Nephron (organoid): ENCODE results near the gene MAPK8.

Experiments
- H3K27ac Mint-ChIP-seq, 3 experiments: 2 replicates each; pipeline ENCODE4 v1.8.0; 2020; ENCODE audit warnings: mixed read lengths in 3 of 3, mild to moderate bottlenecking in 2 of 3, moderate library complexity in 1 of 3
- H3K27me3 Mint-ChIP-seq: 2 replicates; pipeline ENCODE4 v1.8.0; 2021; ENCODE audit warnings: low read depth, mild to moderate bottlenecking, moderate library complexity, mixed read lengths
- H3K36me3 Mint-ChIP-seq: 2 replicates; pipeline ENCODE4 v1.8.0; 2020; ENCODE audit warnings: low read depth, mixed read lengths
- H3K4me1 Mint-ChIP-seq: 2 replicates; pipeline ENCODE4 v1.8.0; 2020; ENCODE audit warnings: mixed read lengths
- H3K4me3 Mint-ChIP-seq, 3 experiments: 2 replicates each; pipeline ENCODE4 v1.8.0; 2020; ENCODE audit warnings: mild to moderate bottlenecking in 3 of 3, mixed read lengths in 3 of 3, moderate library complexity in 2 of 3
- H3K9me3 Mint-ChIP-seq: 2 replicates; pipeline ENCODE4 v1.8.0; 2020; ENCODE audit warnings: mixed read lengths
- TF ChIP-seq, protein P1 (sequence below), 3 experiments: fragments of 200-600 bp; sonication (generic); IDR thresholded peaks; one replicate each; pipeline ENCODE4 v1.5.0; 2021; ENCODE audit warnings: antibody characterized with exemption in 3 of 3; ENCODE audit not compliant: unreplicated experiment in 3 of 3

MAPK8 gene

DNA sequence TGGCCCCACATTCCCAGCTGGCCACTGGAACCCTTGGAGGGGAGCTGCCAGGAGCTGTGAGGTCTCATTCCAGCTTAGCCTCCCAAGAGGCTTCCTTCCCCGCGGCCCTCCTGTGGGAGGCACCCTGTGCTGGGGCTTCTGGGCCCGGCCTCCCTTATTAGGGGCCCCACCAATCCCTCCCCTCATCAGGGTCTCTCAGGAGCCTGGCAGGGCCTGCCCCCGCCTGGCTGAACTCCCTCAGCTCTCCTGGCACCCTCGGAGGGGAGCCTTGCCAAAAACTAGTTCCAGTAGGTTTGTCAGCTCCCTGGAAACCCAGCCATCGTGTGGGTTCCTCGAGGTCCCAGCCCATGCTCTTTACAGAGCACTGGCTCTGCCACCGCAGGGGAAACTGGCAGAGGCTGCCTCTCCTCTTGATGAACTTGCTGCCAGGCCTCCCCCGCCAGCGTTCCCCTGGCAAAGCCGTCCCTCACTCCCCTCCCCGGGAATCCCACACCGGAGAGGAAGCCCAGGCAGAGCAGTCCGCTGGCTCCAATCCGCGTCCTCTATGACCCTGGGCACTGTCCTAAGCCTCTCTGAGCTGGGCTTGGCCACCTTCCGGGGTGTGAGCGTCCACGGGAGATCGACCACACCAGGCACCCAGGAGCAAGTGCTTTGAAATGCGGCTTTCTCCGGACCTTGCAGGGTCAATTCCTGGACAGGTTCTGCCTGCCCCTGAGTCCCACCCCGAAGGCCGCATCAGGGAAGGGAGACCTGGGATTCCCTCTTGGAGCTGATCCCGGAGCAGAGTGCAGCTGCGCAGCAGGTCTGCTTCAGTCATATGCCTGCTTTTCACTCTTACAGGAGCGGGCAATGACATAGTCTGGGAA lies 158.6 kb downstream of the MAPK8 start:
- H3K4me3 Mint-ChIP-seq = no peak overlapping the region
- TF ChIP-seq, protein P1, sequence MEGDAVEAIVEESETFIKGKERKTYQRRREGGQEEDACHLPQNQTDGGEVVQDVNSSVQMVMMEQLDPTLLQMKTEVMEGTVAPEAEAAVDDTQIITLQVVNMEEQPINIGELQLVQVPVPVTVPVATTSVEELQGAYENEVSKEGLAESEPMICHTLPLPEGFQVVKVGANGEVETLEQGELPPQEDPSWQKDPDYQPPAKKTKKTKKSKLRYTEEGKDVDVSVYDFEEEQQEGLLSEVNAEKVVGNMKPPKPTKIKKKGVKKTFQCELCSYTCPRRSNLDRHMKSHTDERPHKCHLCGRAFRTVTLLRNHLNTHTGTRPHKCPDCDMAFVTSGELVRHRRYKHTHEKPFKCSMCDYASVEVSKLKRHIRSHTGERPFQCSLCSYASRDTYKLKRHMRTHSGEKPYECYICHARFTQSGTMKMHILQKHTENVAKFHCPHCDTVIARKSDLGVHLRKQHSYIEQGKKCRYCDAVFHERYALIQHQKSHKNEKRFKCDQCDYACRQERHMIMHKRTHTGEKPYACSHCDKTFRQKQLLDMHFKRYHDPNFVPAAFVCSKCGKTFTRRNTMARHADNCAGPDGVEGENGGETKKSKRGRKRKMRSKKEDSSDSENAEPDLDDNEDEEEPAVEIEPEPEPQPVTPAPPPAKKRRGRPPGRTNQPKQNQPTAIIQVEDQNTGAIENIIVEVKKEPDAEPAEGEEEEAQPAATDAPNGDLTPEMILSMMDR (IDR thresholded peaks at IDR 0.05; ENCODE audit: unreplicated experiment in 3 of 3) = no peak
- H3K27ac Mint-ChIP-seq = peak overlapping the region in 2 of 3 experiments; percentile 56 to 76
- H3K9me3 Mint-ChIP-seq = no peaks in the 10 kb centered on the region
- no peaks in the 10 kb centered on the region for H3K27me3 Mint-ChIP-seq
- peaks cover 49% of the 10 kb centered on the region for H3K4me1 Mint-ChIP-seq
- H3K36me3 Mint-ChIP-seq = no peaks in the 10 kb centered on the region

DNA sequence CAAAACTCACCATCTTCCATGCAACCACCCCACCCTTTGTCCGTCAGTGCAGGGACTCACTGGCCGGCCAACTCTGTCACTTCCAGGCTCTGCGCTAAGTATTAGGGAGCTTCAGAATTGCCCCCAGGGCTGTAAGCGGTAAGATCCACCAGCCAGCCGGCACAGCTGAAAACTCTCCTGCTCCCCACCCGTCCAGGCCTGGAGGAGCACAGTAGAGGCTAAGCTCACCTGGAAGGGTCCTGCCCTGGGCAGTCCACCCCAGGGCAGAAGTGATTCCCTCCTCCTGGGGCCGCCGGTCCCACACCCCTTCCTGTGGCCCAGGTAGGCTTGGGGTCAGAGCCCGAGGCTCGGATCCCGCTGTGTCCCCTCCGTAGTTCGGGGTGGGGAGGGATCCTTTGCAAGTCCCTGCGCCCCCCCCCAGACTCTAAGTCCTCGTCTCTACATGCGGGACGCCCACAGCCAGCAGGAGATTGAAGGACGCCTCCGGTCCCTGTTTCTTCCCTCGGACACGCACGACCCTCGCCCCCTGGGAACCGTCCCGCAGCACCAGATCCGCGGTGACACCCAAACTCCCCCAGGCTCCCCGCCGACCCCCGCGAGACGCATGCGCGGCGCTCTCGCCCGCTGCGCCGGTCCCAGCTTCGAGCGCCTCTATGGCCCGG lies 159.5 kb downstream of the MAPK8 start:
- Mint-ChIP-seq H3K27ac (peak overlapping the region in 2 of 3 experiments; percentile 56 to 76), H3K36me3 (no peaks in the 10 kb centered on the region), H3K9me3 (no peaks in the 10 kb centered on the region), H3K27me3 (no peaks in the 10 kb centered on the region), H3K4me1 (peaks cover 50% of the 10 kb centered on the region), H3K4me3 (no peak overlapping the region)
- TF ChIP-seq, protein P1 (IDR thresholded peaks at IDR 0.05; ENCODE audit: unreplicated experiment in 3 of 3) = no peak

DNA sequence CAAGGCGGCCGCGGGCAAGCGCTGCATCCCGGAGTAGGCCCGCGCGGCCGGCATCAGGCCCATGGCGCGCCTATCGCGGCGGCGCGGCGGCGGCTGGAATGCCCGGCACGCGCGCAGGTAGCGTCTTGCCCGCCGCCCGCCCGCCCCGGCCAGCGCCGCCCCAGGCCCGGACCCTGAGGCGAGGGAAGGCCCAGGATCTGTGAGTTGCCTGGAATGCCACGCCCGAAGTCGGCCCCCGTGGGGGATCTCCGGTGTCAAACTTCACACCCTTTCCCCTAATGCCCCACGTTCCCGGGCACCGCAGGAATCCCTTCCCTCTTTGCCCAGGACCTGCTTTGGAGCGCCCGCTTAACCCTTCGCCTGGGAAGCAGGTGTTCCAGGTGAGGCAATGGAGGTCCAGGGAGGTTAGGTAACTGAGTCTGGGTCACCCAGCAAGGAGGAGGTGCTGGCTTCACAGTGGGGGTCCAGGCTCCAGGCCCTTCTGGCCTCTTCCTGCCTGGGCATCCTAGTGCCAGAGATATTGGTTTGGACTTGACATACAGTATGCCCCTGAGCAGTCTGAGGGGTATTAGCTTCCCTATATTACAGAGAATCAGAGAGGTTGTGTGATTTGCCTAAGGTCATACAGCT lies 160.2 kb downstream of the MAPK8 start:
- Mint-ChIP-seq H3K9me3 (no peaks in the 10 kb centered on the region), H3K4me3 (no peak overlapping the region), H3K27me3 (no peaks in the 10 kb centered on the region), H3K36me3 (no peaks in the 10 kb centered on the region), H3K27ac (peak overlapping the region in 2 of 3 experiments; percentile 30 to 77), H3K4me1 (peaks cover 50% of the 10 kb centered on the region)
- TF ChIP-seq, protein P1 (IDR thresholded peaks at IDR 0.05; ENCODE audit: unreplicated experiment in 3 of 3) = no peak

DNA sequence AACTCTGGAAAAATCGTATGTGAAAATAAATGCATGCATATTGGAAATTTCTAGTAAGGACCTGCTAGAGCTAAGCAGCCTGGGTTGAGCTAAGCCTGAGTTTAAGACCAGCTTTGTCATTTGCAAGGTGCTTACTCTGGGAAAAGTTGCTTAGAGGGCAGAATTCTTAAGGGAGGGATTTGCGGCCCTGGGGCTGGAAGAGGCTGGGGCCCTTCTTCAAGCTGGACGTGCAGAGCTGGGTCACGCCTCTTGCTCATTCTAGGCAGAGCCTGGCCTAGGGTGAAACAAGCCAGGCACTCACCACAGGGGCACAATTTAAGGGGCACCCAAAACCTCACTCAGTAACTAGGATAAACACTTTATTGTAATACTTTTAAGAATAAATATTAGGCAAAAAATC lies 161.2 kb downstream of the MAPK8 start:
- TF ChIP-seq, protein P1 (IDR thresholded peaks at IDR 0.05; ENCODE audit: unreplicated experiment in 3 of 3) = no peak
- Mint-ChIP-seq H3K4me3 (no peak overlapping the region), H3K4me1 (peaks cover 50% of the 10 kb centered on the region), H3K36me3 (no peaks in the 10 kb centered on the region), H3K27me3 (no peaks in the 10 kb centered on the region), H3K9me3 (no peaks in the 10 kb centered on the region), H3K27ac (peak overlapping the region in 2 of 3 experiments; percentile 30 to 77)

DNA sequence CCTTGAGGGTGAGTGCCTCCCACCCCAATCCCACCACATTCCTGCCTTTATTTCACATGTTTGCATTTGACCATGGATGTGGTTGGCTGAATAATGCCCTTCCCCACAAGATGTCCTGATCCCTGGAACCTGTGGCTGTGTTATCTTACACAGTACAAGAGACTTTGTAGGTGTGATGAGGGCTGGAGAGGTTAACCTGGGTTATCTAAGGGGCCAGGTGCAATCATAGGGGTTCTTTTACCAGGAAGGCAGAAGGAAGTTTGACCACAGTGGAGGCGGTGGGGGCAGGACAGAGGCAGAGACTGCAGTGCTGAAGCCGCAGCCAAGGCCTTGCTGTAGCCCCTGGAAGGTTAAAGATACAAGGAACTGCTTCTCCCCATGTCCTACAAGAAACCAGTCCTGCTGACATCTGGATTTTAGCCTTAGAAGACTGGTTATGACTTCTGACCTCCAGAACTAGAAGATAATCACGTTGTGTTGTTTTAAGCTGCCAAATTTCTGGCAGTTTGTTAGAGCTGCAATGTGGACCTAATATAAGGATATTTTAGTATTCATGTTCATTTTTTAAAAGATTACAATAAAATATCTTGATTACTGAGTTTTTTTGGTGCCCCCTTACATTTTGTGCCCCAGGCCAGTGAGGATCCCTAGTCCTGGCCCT lies 161.8 kb downstream of the MAPK8 start:
- Mint-ChIP-seq H3K9me3 (no peaks in the 10 kb centered on the region), H3K27ac (peak overlapping the region; percentile 30 to 81 (median 77)), H3K36me3 (no peaks in the 10 kb centered on the region), H3K4me1 (peaks cover 50% of the 10 kb centered on the region), H3K27me3 (no peaks in the 10 kb centered on the region), H3K4me3 (peak overlapping the region in 1 of 3 experiments; percentile 6)
- TF ChIP-seq, protein P1 (IDR thresholded peaks at IDR 0.05; ENCODE audit: unreplicated experiment in 3 of 3) = no peak
